ENCODE results near the gene NDUFV1. TPM values are rescaled to one million over a fixed set of nuclear protein-coding genes. Genes with fewer than 3 reads are reported as not detected.

Gene NDUFV1
- total RNA-seq, 6 donors from 2014 or later: 169 to 395 (median 205) TPM

GRCh38 chr11:67648796-67649613 is 42.3 kb downstream of the NDUFV1 start:
- Histone ChIP-seq H3K27ac (no peak overlapping the region), H3K9me3 (no peaks in the 10 kb centered on the region), H3K27me3 (peaks cover 0 to 4% (median 0%) of the 10 kb centered on the region in 4 donors), H3K36me3 (no peaks in the 10 kb centered on the region), H3K4me1 (peaks cover 0 to 16% (median 7%) of the 10 kb centered on the region in 4 donors), H3K4me3 (no peak overlapping the region)
- TF ChIP-seq POLR2AphosphoS5 (IDR thresholded peaks at IDR 0.05) (no peak), EP300 (IDR thresholded peaks at IDR 0.05) (no peak), CTCF (IDR thresholded peaks at IDR 0.05) (no peak), POLR2A (IDR thresholded peaks at IDR 0.05) (no peak)
- 50 to 68% methylated on average over 7 to 9 of the region's 12 CpGs for whole genome bisulfite sequencing, 2 donors
- ATAC-seq (ENCODE audit: low FRiP score in 2 of 2) (no peak), DNase-seq (peak in 1 of 2 donors; percentile 29)

- TF ChIP-seq CTCF (IDR thresholded peaks at IDR 0.05) (no peak), POLR2A (IDR thresholded peaks at IDR 0.05) (peak in 2 of 4 donors; percentile 18 to 28)
- H3K9me3 ChIP-seq: no peaks in the 10 kb centered on the region
- DNase-seq (no peak), ATAC-seq (ENCODE audit: low FRiP score in 2 of 2) (no peak)
- WGBS, 2 donors: 78 to 85% methylated on average over 18 to 22 of the region's 22 CpGs
- peaks cover 0 to 4% (median 0%) of the 10 kb centered on the region in 4 donors for H3K27me3 ChIP-seq
- peaks cover 0 to 16% (median 7%) of the 10 kb centered on the region in 4 donors for H3K4me1 ChIP-seq
- H3K27ac ChIP-seq: peak overlapping the region in 2 of 4 donors; percentile 44 to 58
- no peaks in the 10 kb centered on the region for H3K36me3 ChIP-seq
- H3K4me3 ChIP-seq: peak overlapping the region in 3 of 4 donors; percentile 46 to 55 (median 48)
Measured at GRCh38 chr11:67649634-67650510, 43.1 kb downstream of the NDUFV1 start.

GRCh38 chr11:67651976-67652781 is 45.4 kb downstream of the NDUFV1 start:
- Histone ChIP-seq H3K36me3 (no peaks in the 10 kb centered on the region), H3K4me1 (peaks cover 0 to 16% (median 7%) of the 10 kb centered on the region in 4 donors), H3K9me3 (no peaks in the 10 kb centered on the region), H3K4me3 (no peak overlapping the region), H3K27ac (no peak overlapping the region), H3K27me3 (no peaks in the 10 kb centered on the region)
- ATAC-seq (ENCODE audit: low FRiP score in 2 of 2) (no peak), DNase-seq (no peak)
- no peak for TF ChIP-seq EP300 (IDR thresholded peaks at IDR 0.05)
- TF ChIP-seq CTCF (IDR thresholded peaks at IDR 0.05): no peak
- no peak for TF ChIP-seq POLR2A (IDR thresholded peaks at IDR 0.05)
- TF ChIP-seq POLR2AphosphoS5 (IDR thresholded peaks at IDR 0.05): no peak
- 57 to 60% methylated on average over 13 of the region's 13 CpGs for WGBS, 2 donors

- H3K27me3 ChIP-seq: no peaks in the 10 kb centered on the region
- WGBS, 2 donors: 83 to 84% methylated on average over 14 of the region's 15 CpGs
- H3K36me3 ChIP-seq: no peaks in the 10 kb centered on the region
- no peaks in the 10 kb centered on the region for H3K9me3 ChIP-seq
- TF ChIP-seq POLR2A (IDR thresholded peaks at IDR 0.05): no peak
- TF ChIP-seq EP300 (IDR thresholded peaks at IDR 0.05): no peak
- TF ChIP-seq POLR2AphosphoS5 (IDR thresholded peaks at IDR 0.05): no peak
- no peak for TF ChIP-seq CTCF (IDR thresholded peaks at IDR 0.05)
- no peak overlapping the region for H3K27ac ChIP-seq
- ATAC-seq (ENCODE audit: low FRiP score in 2 of 2) (no peak), DNase-seq (no peak)
- H3K4me3 ChIP-seq: no peak overlapping the region
- peaks cover 0 to 16% (median 7%) of the 10 kb centered on the region in 4 donors for H3K4me1 ChIP-seq
Measured at GRCh38 chr11:67652965-67653845, 46.5 kb downstream of the NDUFV1 start.
